ENCODE measurements around the gene HAS3.

DNA sequence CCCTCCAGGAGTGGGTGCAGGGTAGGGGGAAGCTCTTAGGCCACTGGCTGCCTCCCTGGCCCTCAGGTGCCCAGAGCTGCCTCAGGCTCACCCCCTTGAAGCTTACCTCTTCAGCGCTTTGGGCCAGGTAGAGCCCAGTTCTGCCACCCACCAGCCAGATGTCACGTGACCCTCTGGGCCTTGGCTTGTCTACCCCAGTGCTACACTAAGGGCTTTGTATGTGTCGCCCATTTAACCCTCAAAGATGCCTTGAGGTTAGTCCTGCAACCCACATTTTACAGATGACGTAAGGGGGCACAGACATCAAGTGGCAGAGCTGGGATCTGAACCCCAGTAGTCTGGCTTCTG lies 3.4 kb downstream of the HAS3 start:
- TF ChIP-seq, protein P1, sequence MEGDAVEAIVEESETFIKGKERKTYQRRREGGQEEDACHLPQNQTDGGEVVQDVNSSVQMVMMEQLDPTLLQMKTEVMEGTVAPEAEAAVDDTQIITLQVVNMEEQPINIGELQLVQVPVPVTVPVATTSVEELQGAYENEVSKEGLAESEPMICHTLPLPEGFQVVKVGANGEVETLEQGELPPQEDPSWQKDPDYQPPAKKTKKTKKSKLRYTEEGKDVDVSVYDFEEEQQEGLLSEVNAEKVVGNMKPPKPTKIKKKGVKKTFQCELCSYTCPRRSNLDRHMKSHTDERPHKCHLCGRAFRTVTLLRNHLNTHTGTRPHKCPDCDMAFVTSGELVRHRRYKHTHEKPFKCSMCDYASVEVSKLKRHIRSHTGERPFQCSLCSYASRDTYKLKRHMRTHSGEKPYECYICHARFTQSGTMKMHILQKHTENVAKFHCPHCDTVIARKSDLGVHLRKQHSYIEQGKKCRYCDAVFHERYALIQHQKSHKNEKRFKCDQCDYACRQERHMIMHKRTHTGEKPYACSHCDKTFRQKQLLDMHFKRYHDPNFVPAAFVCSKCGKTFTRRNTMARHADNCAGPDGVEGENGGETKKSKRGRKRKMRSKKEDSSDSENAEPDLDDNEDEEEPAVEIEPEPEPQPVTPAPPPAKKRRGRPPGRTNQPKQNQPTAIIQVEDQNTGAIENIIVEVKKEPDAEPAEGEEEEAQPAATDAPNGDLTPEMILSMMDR (conservative IDR thresholded peaks at IDR 0.05) = no peak
- TF ChIP-seq EZH2 (IDR thresholded peaks at IDR 0.05; ENCODE audit: low read depth) = no peak
